Body of pancreas (tissue), 4 donors: ENCODE measurements around the gene GSG1L.

Experiments used
- CTCF ChIP-seq, 7 experiments: fragments of 450-650 bp in 4 of 7; fragments of 200-600 bp in 3 of 7; sonication (generic) in 3 of 7; IDR thresholded peaks; one replicate each; pipeline ENCODE4 v1.5.1; 2016 to 2019; ENCODE audit warnings: antibody characterized with exemption in 7 of 7
- POLR2A ChIP-seq, 3 donors: fragments of 450-650 bp; IDR thresholded peaks; one replicate each; pipeline ENCODE4 v1.6.1; 2016; ENCODE audit warnings: antibody characterized with exemption in 3 of 3, mild to moderate bottlenecking in 2 of 3

GRCh38 chr16:27767081-27767480 lies 296.4 kb downstream of the GSG1L start:
- no peak for TF ChIP-seq CTCF (IDR thresholded peaks at IDR 0.05)
- no peak for TF ChIP-seq POLR2A (IDR thresholded peaks at IDR 0.05)
